Measurements from ENCODE around the gene CD79A.

CD79A gene

DNA sequence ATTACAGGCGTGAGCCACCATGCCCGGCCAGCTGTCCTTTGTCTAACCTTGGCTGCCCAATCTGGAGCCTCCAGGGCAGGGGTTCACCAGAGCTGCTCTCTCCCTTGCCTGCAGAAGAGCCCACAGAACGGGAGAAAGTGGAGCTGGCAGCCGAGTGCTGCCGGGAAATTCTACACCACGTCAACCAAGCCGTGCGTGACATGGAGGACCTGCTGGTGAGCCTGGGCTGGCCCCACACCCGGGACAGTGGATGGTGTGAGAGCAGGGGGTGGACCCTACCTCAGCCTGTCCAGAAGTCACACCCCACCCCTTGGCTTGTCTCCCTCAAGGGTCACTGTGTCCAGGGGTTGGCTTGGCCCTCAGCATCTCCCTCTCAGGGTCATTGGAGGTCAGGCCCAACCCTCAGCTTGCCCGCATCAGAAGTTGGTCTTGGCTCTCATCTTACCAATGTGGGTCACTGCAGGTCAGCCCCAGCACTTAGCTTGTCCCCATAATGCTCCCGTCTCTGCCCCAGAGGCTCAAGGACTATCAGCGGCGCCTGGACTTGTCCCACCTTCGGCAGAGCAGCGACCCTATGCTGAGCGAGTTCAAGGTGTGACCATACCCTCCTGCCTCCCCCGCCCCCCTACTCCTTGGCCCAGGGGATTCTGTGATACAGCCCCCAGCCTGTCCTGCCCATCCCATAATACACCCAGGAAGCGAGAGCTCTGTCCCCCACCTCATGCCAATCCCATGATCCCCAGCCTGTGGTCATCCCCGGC lies 26.3 kb downstream of the CD79A start:
- no peak overlapping the region for H3K27ac ChIP-seq
- H3K9me3 ChIP-seq, result no peaks in the 10 kb centered on the region
- intact Hi-C loops (cut with DNase I; ENCODE audit: low total_unique reads), result no loop called here
- no peak overlapping the region for H3K4me3 ChIP-seq
- TF ChIP-seq, protein P1, sequence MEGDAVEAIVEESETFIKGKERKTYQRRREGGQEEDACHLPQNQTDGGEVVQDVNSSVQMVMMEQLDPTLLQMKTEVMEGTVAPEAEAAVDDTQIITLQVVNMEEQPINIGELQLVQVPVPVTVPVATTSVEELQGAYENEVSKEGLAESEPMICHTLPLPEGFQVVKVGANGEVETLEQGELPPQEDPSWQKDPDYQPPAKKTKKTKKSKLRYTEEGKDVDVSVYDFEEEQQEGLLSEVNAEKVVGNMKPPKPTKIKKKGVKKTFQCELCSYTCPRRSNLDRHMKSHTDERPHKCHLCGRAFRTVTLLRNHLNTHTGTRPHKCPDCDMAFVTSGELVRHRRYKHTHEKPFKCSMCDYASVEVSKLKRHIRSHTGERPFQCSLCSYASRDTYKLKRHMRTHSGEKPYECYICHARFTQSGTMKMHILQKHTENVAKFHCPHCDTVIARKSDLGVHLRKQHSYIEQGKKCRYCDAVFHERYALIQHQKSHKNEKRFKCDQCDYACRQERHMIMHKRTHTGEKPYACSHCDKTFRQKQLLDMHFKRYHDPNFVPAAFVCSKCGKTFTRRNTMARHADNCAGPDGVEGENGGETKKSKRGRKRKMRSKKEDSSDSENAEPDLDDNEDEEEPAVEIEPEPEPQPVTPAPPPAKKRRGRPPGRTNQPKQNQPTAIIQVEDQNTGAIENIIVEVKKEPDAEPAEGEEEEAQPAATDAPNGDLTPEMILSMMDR (IDR thresholded peaks at IDR 0.05), result no peak
- no peak for DNase-seq
- peaks cover 68 to 100% (median 79%) of the 10 kb centered on the region in 3 donors for H3K36me3 ChIP-seq
- peaks cover 0 to 4% of the 10 kb centered on the region in 2 donors for H3K27me3 ChIP-seq
- H3K4me1 ChIP-seq, result no peaks in the 10 kb centered on the region

DNA sequence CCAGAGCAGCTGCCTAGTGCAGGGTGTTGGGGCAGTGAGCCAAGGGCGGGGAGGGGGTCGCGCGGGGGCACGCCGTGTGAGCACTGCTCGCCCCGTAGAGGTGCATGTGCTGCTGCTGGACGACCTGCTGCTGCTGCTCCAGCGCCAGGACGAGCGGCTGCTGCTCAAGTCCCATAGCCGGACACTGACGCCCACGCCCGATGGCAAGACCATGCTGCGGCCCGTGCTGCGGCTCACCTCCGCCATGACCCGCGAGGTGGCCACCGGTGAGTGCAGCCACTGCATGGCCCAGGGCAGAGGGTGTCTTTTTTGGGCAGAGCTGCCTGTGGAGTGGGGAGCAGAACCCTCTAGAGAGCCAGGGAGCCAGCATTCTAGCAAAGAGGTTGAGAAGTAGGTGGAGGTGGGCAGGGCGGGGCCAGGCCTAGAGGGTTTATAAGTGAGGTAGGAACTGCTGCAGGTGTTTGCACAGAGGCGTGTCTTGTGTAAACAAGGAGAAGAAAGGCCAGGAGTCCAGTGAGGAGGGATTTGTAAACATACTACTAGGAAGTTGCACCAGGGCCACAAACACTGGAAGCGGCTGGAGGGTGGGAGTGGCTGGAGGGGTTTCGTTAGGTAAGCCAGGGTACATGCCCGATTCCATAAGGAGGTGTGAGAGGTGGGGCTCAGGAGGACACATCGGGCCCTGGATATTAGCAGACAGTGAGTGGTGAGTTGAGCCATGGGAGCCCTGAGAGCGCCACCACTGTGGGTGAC lies 27.2 kb downstream of the CD79A start:
- peaks cover 61 to 92% (median 70%) of the 10 kb centered on the region in 3 donors for H3K36me3 ChIP-seq
- DNase-seq, result no peak
- H3K27ac ChIP-seq, result no peak overlapping the region
- H3K9me3 ChIP-seq, result no peaks in the 10 kb centered on the region
- intact Hi-C loops (cut with DNase I; ENCODE audit: low total_unique reads), result no loop called here
- peaks cover 0 to 4% of the 10 kb centered on the region in 2 donors for H3K27me3 ChIP-seq
- no peak overlapping the region for H3K4me3 ChIP-seq
- TF ChIP-seq, protein P1 (IDR thresholded peaks at IDR 0.05), result no peak
- no peaks in the 10 kb centered on the region for H3K4me1 ChIP-seq

DNA sequence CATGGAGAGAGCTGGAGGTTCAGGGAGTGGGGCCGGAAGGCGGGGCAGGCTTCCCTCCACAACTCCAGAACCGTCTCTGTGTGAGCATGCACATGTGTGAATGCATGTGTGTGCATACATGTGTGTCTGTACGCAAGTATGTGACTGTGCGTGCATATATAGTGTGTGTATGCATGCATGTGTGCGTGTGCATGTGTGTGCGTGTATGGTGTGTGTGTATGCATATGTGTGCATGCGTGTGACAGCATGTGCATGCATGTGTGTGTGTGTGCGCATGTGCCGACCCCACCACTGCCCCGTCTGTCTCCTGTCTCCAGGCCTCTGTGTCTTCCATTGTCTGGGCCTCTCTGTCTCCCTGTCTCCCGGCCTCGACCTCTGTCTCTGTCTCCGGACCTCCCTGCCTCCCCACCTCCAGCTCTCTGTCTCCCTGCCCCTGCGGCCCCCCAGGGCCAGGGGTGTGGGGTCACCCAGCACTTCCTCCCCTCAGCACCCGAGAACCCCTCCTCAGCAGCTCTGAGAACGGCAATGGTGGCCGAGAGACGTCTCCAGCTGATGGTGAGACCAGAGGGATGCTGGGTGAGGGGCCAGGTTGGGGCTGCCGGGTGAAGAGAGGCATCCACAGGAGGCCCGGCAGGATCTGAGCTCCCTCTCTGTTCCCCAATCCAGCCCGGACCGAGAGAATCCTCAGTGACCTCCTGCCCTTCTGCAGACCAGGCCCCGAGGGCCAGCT lies 28.4 kb downstream of the CD79A start:
- Histone ChIP-seq H3K27me3 (peaks cover 0 to 4% of the 10 kb centered on the region in 2 donors), H3K4me3 (no peak overlapping the region), H3K27ac (no peak overlapping the region), H3K9me3 (no peaks in the 10 kb centered on the region), H3K4me1 (no peaks in the 10 kb centered on the region), H3K36me3 (peaks cover 50 to 80% (median 61%) of the 10 kb centered on the region in 3 donors)
- DNase-seq, result no peak
- TF ChIP-seq, protein P1 (IDR thresholded peaks at IDR 0.05), result no peak
- intact Hi-C loops (cut with DNase I; ENCODE audit: low total_unique reads), result no loop called here

DNA sequence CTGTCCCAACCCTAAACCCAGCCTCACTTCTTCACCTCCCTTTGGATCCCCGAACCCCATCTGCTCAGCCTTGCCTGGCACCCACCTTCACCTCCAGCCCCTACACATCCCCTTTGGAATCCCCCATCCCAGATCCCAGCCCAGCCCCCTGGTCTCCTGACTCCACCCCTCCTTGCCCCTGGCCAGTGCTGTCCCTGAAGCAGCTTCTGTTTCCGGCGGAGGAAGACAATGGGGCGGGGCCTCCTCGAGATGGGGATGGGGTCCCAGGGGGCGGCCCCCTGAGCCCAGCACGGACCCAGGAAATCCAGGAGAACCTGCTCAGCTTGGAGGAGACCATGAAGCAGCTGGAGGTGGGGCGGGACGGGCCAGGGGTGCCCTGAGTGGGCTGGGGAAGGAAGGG lies 29.2 kb downstream of the CD79A start:
- DNase-seq, result no peak
- Histone ChIP-seq H3K4me1 (no peaks in the 10 kb centered on the region), H3K9me3 (no peaks in the 10 kb centered on the region), H3K27ac (no peak overlapping the region), H3K27me3 (peaks cover 0 to 7% of the 10 kb centered on the region in 2 donors), H3K36me3 (peaks cover 45 to 72% (median 55%) of the 10 kb centered on the region in 3 donors), H3K4me3 (no peak overlapping the region)
- intact Hi-C loops (cut with DNase I; ENCODE audit: low total_unique reads), result no loop called here
- TF ChIP-seq, protein P1 (IDR thresholded peaks at IDR 0.05), result no peak

DNA sequence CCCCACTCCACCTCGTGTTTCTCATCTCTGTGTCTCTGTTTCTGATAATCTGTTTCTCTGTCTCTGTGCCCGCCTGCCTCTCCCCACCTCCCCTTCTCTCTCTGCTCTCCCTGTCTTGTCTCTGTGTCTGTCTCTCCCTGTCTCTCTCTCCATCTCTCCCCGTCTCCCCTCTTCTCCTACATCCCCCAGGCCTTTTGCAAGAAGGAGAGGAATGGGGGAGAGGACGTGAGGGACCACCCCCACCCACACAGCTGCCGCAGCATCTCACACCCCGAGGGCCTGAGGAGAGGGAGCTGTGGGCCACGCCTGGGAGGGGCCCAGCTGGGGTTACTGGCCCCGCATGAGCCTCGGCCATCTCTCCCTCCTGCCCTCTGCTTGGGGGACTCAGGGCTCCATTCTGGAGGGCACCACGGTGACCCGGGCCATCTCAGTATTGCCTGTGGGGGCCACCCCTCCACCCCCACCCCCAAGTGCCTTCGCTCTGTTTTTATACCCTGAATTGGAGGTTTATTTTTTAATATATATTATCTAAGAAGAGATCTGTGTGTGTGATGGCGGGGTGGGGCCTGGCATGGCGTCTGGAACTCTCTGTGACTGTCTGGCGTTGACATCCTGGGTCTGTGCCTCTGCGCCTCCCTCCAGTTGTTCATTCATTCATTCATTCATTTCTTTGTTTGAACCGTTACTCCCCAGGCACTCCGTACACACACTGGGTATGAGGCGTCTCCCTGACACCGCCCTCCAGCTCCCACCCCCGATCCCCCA lies 30.0 kb downstream of the CD79A start:
- Histone ChIP-seq H3K36me3 (peaks cover 37 to 63% (median 47%) of the 10 kb centered on the region in 3 donors), H3K27ac (no peak overlapping the region), H3K4me3 (no peak overlapping the region), H3K27me3 (peaks cover 0 to 14% of the 10 kb centered on the region in 2 donors), H3K9me3 (no peaks in the 10 kb centered on the region), H3K4me1 (no peaks in the 10 kb centered on the region)
- TF ChIP-seq, protein P1 (IDR thresholded peaks at IDR 0.05), result no peak
- DNase-seq, result no peak
- intact Hi-C loops (cut with DNase I; ENCODE audit: low total_unique reads), result no loop called here
